K562 (cell line): ENCODE data around the gene ARL4D. TPM values are rescaled to one million over a fixed set of nuclear protein-coding genes. Genes with fewer than 3 reads are reported as not detected.

Experiments
- ARID2 ChIP-seq: fragments of 450-650 bp; IDR thresholded peaks from 2 replicates; pipeline ENCODE4 v1.6.1; 2017; ENCODE audit warnings: antibody characterized with exemption, mild to moderate bottlenecking
- E2F8 ChIP-seq: fragments of 450-650 bp; IDR thresholded peaks from 2 replicates; pipeline ENCODE4 v1.7.1; 2018; ENCODE audit warnings: mild to moderate bottlenecking, low read depth; ENCODE audit not compliant: partially characterized antibody
- ELK3 ChIP-seq: fragments of 450-650 bp; formaldehyde crosslinking; IDR thresholded peaks from 2 replicates; pipeline ENCODE4 v1.4.0; 2020; ENCODE audit warnings: mild to moderate bottlenecking
- FOXP4 ChIP-seq: sonication (generic); formaldehyde crosslinking; IDR thresholded peaks from 2 replicates; pipeline ENCODE4 v1.8.0; 2022; ENCODE audit warnings: mild to moderate bottlenecking, missing genetic modification reagents, borderline replicate concordance
- HNRNPL ChIP-seq: fragments of 200-400 bp; formaldehyde crosslinking; IDR thresholded peaks from 2 replicates; pipeline ENCODE4 v1.6.1; 2017; ENCODE audit warnings: low read depth, mild to moderate bottlenecking, low read length
- JUNB ChIP-seq: fragments of 450-650 bp; formaldehyde crosslinking; conservative IDR thresholded peaks from 2 replicates; pipeline ENCODE4 v1.4.0; 2020; ENCODE audit warnings: mild to moderate bottlenecking
- MED1 ChIP-seq: sonication (generic); formaldehyde crosslinking; IDR thresholded peaks from 2 replicates; pipeline ENCODE4 v1.8.1; 2023; ENCODE audit warnings: missing genetic modification reagents, borderline replicate concordance
- NELFE ChIP-seq: IDR thresholded peaks from 2 replicates; pipeline ENCODE4 v1.6.1; 2011; ENCODE audit warnings: mild to moderate bottlenecking; ENCODE audit not compliant: insufficient read depth, insufficient read length
- NONO ChIP-seq, 2 experiments: fragments of 200-400 bp in 1 of 2; fragments of 450-650 bp in 1 of 2; formaldehyde crosslinking in 1 of 2; IDR thresholded peaks; 2 replicates each; pipeline ENCODE4 v1.6.1; 2017; ENCODE audit warnings: low read depth in 2 of 2, mild to moderate bottlenecking in 2 of 2, moderate library complexity in 2 of 2, low read length in 1 of 2
- PHB2 ChIP-seq: fragments of 450-650 bp; IDR thresholded peaks from 2 replicates; pipeline ENCODE4 v1.6.1; 2017; ENCODE audit warnings: low read depth
- SMARCA4 ChIP-seq: fragments of 450-650 bp; IDR thresholded peaks from 2 replicates; pipeline ENCODE4 v1.6.1; 2016
- ZNF518B ChIP-seq: fragments of 250-450 bp; sonication (Bioruptor Pico); IDR thresholded peaks from 2 replicates; pipeline ENCODE4 v1.5.0; 2021; ENCODE audit warnings: mild to moderate bottlenecking, moderate library complexity
- ZNF830 ChIP-seq: fragments of 250-450 bp; sonication (Bioruptor Pico); IDR thresholded peaks from 2 replicates; pipeline ENCODE4 v1.5.0; 2021; ENCODE audit warnings: mild to moderate bottlenecking
- polyA plus RNA-seq, 8 experiments: library from polyadenylated mRNA; depleted of rRNA in 4 of 8; stranded (reverse) in 5 of 8; unstranded in 3 of 8; fragments of >200 nt; fragmentation: Nextera tagmentation in 2 of 8; fragmentation: Illumina TruSeq in 1 of 8; extraction: Ambion mirVana in 2 of 8; extraction: Trizol in 1 of 8; gene quantifications; 2 replicates each; pipeline versions ENCODE4 v1.2.1 to v1.2.3, GENCODE V29; 2011 to 2014; ENCODE audit warnings: inconsistent platforms in 1 of 8, missing spikeins in 1 of 8
- total RNA-seq, 7 experiments: library from RNA; depleted of rRNA in 6 of 7; stranded (reverse); fragments of >200 nt in 6 of 7; fragmentation: Illumina TruSeq in 2 of 7; extraction: Trizol in 2 of 7; gene quantifications; 2 replicates each; pipeline versions ENCODE4 v1.2.1 to v1.2.3, GENCODE V29; 2011 to 2021; ENCODE audit warnings: low replicate concordance in 1 of 7

Gene ARL4D
- total and polyA plus RNA-seq, 9 of the 15 experiments (the other 6 are each of a cell fraction or from before 2014, with no cell fraction given) = 0.07 to 0.53 (median 0.28) TPM; not detected in 1

GRCh38 chr17:43366891-43367736 lies 31.7 kb upstream of the ARL4D start (continued):
- no peak for TF ChIP-seq ZNF518B
- TF ChIP-seq NONO (IDR thresholded peaks at IDR 0.05; ENCODE audit: low read depth in 2 of 2, low read length in 1 of 2) = peak in 1 of 2 experiments; percentile 95; a peak in 2 of 4 replicates
- TF ChIP-seq ARID2 = no peak
- no peak for TF ChIP-seq HNRNPL
- TF ChIP-seq FOXP4 = no peak
- peak; percentile 40 for TF ChIP-seq NELFE
- no peak for TF ChIP-seq JUNB (CRISPR knock-in tag)
- no peak for TF ChIP-seq E2F8
- TF ChIP-seq SMARCA4 = no peak
- no peak for TF ChIP-seq ZNF830
- TF ChIP-seq ELK3 (CRISPR knock-in tag) = no peak
- TF ChIP-seq MED1 (CRISPR knock-in tag) = no peak
- TF ChIP-seq PHB2 = 0 out of 2 replicates have a peak, but pooled peaks have one; percentile 5
